GM18508 (cell line): ENCODE measurements around the gene WDFY4.

Experiments
- ATAC-seq: cut with Tn5 transposase; IDR thresholded peaks from one replicate; pipeline ENCODE4 v1.9.1; 2021; ENCODE audit warnings: moderate number of reproducible peaks; ENCODE audit not compliant: insufficient read depth, unreplicated experiment

The WDFY4 gene

DNA sequence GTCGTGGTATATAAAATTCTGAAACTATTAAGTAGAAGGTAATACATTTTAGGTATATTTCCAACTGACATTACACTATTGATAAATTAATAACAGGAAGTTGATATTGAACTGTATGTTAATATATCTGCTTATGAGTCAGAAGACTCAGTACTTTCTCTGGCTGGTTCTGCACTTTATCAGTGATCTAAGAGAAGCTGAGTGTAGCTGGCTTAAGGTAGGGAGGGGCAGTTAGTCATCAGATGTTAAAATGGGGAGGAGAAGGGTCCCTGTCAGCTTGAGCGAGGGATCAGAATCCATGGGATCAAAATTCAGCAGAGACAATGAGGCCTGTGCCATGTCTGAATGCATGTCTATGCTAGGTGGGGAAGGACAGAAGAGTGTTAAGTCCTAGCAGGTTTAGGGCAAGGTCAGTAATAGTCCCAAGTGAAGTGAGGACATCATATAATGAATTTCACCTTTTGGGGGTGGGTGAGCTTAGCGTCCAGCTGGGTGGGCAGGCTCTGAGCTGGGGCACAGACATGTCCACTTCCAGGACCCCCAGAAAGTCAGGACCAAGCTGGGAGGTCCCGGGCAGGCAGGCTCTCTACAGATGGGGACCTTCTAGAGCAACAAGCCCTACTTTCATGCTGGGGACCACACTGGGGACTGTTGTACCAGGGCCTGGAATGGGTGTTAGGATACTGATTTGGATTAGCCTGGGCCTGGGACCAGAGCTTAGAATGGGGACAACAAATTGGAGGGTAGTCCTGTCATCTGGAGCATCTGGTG lies 82.9 kb downstream of the WDFY4 start:
- no peak for ATAC-seq

DNA sequence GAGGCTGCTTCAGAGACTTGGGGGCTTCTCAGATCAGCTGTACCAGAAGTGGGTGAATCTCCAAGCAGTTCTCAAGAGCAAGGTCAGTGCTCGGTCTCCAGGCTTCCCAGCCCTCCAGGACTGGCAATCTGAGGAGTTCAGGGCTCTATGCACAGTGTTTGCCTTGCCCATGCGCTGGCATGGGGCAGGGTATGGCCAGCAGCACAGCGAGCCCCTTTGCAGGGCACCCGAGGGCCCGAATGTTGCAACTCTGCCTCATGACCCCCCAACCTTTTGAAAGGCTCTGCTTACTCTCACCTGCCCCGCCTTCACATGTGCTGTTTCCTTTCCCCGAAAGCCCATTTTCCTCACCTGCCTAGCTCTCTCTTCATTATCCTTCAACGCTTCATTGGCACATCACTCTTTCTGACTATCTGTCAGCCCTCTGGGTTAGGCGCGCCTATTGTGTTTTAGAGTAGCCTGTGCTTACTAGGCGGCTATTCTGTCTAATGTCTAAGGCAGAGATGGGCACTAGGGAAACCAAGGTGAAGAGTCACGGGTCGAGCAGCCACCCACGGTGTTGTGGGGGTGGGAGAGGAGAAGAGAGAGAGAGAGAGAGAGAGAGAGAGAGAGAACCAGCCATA lies 83.6 kb downstream of the WDFY4 start:
- no peak for ATAC-seq

DNA sequence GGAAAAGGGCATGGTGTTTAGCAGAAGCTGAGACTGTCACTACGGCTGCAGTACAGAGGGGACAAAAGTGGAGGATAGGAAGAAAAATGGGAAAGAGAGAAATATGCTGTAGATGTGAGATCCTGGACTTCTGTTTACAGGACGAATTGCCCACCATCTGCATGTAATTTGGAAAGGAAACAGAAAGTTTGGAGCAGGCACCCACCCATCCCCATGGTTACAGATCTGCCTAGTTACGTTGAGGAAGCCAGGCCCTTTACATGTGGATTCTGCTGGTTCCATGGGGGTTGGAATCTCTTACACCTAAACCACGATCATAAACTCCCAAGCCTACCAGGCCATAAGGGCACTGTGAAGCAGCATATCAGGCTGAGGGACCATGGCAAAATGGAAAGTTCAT lies 84.3 kb downstream of the WDFY4 start:
- no peak for ATAC-seq

DNA sequence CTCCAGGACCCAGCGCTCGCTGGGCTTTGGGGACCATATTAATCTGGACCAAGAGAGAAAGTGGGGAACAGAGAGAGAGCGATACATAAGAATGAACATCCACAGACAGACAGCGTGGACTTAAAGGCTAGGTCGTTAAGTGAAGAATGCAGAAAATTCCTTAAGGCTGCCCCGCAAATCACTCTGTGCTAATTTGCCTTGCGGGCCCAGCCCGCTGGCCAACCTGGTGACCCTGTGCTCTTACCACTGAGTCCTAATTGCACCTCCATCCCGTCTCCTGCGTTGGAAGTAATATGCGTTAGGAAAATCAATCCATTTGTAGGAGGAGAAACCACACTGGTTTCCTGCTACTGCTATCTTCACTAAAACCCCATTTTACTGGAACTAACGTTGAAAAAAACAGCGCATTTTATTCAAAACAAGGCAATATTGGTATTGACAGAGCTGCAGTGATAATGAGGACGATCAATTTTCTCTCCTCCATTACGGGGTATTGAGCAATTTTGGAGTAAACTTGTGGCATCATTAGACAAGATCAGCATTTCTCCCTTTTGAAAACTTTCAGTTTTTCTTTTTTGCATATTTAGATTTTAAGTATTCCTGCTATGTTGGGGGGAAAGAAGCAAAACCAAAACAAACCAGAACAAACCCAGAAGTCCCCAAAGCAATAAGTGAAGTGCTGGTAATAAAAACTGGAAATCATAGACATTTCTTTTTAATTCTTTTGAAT lies 85.2 kb downstream of the WDFY4 start:
- no peak for ATAC-seq

DNA sequence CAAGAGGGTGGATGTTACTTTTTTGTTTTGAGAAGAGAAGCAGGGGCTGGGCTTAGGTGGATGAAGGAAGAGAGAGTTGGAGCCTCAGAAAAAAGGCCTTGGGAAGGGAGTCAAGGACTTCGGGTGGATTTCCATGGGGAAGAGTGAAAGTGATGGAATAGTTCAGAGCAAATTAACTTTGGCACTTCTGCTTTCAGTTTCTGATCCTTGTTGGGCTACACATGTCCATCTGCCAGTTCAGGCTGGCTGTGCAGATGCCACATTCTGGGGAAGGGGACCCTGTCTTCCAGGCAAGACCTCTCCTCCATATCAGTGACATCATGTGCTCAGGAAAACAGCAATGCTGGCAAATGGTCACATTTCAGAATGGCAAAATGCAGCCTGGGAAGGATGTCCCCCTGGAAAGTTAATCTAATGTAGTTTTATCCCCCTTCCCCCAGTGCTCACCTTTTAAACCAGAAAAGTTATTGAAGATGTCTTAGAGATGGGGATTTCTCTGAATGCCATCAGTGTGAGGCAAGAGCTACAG lies 86.0 kb downstream of the WDFY4 start:
- no peak for ATAC-seq

DNA sequence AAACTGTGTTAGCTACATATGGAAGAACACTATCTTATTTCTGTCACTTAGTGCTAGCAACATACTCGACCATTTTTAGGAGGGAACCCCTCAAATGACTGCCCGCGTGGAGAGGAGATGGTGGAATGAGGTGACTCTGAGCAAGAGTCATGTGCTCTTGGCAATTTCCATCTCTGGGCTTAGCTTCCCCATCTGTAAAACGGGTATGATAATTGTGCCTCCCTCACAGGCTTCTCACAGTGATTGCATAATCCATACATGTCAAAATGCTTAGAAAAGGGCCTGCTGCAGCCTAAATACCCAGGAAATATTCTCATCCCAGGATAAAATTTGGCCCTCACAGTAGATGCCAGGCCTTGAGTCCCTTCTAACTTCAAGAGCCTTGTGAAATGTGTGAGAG lies 86.6 kb downstream of the WDFY4 start:
- ATAC-seq: no peak

DNA sequence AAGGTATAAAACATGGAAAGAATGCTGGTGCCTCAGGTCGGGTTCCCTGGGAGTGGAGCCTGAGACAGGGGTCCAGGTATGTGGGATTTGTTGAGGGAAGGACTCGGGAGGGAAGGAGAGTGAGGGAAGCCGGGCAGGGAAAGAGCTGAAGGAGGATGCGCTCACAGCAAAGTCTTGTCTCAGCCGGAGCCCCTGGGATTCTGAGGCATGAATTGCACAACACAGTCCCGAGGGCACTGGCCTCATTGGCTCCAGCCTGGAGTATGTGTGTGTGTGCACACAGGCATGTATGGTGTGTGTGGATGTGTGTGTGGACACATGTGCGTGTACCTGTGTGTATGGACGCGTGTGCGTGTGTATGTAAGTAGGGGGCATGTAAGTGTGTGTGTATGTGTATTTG lies 87.4 kb downstream of the WDFY4 start:
- ATAC-seq: no peak

DNA sequence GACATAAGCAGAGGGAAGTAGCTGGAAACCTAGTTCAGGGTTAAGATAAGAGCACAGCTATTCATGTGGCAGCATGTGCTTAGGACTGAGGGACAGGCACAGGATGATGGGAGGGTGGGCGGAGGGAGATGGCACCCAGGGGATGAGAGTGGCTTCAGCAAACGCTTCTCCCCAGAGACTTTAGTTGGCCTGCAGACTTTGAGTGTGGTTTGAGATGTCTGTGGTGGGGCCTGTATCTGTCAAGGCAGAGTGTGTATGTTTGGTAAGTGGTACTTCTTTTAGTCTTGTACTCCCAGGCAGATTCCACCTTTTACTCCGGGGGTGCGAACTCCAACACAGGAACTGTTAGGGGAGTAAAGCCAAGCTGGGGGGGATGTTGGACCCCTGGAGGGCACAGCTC lies 88.9 kb downstream of the WDFY4 start:
- no peak for ATAC-seq

DNA sequence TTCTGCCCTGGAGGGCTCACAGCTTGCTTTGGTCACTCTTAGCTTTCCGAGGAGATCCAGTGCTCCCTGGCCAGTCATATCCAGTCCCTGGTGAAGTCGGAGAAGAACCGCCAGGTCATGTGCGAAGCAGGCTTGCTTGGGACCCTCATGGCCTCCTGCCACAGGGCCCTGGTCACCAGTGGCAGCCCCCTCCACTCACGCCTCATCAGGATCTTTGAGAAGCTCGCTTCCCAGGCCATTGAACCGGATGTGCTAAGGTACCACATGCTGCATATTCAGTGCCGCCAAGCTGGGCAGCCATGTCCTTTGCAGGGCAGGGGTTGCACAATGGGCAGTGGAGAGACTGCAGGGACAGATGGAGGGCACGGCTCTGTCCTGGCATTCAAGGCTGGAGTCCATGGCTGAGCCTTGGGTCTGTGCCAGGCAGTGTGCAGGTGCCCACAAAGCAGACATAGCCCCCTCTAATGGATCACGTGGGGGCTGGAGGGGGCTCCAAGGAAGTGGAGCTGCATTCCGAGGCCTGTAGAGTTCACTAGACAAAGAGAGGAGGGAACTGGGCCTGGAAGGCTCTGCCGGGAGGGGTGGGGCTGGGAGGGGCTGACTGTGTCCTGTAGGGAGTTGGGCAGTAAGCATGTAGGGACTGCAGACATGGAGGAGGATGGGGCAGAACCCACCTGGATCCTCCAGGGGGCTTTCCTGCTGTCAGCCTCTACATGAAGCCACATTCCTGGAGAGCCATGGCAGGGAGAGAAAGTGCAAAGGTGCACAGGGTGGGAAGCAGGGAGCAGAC lies 89.9 kb downstream of the WDFY4 start:
- ATAC-seq: no peak

DNA sequence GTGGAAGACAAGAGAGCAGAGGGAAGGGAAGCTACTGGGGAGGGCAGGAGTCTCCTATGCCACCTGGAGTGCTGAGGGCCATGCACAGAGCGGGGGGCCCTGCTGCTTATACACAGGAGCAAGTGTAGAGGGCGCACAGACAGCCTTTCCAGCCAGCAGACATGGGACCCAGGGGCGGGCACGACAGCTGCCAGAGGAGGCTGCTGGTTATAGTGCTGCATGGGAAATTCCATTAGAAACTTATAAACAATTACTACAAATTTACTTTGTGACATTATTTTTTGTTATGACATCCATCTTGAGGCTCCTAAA lies 90.5 kb downstream of the WDFY4 start:
- no peak for ATAC-seq

DNA sequence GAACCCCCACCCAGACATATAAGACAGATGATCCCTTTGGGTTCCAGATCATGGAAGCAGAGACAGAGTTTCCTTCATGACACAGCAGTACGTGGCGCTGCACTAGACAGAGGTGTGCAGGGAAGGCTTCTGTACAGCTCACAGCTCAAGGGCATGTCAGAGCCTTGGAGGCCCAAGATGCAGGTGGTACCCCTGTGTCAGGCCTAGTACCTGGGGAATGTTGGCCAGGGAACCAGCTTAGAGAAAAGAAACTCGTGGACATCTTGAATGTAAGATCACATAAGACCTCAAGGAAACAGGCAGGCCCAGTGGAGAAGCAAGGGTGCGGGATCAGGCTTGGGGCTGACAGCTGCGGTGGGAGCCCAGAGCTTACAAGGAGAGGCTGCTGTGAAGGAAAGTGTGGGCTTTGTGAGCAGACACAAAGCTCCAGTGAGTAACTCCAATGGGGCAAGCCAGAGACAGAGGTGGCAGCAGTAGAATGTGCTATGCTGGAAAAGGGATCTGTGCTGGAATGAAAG lies 91.4 kb downstream of the WDFY4 start:
- ATAC-seq: no peak

DNA sequence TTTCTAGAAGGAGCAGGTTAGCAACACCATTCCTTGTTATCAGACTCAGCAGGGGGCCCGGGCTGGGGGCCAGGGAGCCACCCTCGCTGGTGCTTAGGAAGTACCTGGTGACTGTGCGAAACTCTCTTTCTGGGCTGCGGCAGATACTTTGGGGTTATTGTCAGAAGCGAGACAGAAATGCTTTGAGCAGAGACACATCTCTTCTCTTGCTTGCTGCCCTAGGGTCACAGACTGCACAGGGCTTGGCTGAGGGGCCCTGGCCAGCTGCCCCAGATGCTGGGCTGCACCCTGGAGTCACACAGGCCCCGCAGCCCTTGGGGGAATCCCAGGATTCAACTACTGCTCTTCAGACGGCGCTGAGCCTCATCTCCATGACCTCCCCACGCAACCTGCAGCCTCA lies 91.9 kb downstream of the WDFY4 start:
- ATAC-seq: no peak

DNA sequence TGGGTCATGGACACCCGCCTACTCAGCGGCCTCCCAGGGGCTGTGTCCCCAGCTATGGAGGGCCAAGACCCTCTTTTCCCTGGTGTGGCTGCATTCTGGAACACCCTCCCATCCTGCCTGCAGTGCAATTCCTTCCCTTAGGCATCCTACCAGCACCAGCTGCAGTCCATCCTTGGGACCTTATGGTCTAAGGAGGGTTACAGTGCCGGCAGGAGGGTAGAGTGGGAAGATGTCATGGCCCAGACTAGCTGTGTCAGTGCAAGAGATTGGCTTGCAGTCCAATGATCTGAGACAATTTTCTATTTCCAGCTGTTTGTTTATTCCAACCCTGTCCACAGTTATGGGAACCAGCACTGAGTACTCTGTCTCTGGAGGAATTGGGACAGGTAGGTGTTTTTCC lies 92.4 kb downstream of the WDFY4 start:
- ATAC-seq: no peak

DNA sequence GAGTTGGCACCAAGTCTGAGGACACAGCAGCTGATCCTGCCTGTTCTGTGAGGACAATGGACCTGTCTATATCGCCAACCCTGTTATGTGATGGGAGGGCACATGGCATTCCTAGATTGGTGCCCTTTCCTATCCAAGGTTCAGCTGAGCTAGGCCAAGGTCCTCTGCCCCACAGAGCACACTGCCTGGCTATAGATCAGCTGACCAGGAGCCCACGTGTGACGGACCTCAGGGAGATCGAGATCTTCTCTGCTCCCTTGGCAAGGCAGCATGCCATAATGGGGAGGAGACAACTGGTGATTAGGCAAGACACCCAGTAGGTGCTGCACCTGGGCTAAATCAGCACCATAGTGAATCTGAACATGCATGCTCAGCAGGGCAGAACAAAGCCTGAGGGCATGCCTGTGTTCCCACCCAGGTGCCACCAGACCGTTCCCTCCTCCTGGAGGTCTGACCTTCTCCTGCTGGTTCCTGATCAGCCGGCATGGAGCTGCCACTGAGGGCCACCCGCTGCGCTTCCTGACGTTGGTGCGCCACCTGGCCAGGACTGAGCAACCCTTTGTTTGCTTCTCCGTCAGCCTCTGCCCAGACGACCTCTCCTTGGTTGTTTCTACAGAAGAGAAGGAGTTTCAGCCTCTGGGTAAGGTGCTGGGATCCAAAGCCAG lies 93.7 kb downstream of the WDFY4 start:
- ATAC-seq: no peak

DNA sequence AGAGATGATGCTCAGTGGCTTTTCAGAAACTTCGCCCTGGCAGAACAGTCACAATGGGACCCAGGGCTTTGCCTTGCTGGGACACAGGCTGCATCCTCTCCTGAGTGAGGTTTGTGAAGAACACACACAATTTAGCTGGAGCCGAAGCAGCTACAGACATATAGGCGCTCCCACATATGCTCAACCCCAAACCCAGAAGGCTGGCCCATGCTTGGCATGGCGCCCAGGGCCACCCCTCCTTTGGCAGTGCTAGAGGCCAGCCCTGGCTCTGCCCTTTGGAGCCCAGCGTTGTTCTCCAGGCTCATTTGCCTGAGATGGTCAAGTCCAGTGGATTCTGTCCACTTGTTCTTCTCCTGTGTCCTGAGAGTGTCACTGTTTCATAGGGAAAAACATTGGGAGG lies 94.4 kb downstream of the WDFY4 start:
- ATAC-seq: no peak

DNA sequence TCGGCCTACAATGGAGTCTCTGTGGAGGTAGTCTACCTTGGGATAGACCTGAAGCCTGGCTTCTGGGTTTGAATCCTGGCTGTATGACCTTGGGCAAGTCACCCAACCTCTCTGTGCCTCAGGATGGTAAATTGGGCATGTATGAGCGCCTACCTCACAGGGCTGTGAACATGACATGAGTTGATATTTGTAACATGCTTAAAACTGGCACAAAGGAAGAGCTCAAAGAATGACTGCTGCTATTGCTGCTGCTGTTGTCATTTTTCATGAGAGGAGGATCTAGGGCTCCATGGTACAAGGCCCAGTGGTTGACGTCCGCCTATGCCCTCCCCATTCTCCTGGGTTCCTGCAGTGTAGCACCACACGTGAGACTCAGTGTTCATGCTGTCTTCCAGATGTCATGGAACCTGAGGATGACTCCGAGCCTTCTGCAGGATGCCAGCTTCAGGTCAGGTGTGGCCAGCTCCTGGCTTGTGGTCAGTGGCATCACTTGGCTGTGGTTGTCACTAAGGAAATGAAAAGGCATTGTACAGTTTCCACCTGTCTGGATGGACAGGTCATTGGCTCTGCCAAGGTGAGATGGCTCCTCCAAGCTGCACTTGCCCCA lies 95.0 kb downstream of the WDFY4 start:
- no peak for ATAC-seq

DNA sequence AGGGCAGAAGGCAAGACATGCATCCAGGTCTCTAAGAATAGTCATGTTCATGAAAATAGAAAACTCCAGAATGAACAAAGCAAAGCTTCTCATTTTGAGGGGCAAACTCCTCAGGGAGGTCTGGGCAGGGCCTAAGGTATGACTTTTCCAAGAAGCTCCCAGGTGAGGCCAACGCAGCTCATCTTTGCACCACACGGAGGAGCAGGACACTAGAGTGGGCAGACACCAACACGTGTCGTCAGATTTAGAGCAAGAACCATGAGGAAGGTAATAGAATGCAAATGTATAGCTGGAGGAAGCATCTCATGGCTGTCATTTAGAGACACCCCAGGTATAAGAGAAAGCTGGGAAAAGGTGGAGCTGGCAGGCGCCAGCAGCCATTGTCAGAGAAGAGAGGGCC lies 95.7 kb downstream of the WDFY4 start:
- no peak for ATAC-seq

DNA sequence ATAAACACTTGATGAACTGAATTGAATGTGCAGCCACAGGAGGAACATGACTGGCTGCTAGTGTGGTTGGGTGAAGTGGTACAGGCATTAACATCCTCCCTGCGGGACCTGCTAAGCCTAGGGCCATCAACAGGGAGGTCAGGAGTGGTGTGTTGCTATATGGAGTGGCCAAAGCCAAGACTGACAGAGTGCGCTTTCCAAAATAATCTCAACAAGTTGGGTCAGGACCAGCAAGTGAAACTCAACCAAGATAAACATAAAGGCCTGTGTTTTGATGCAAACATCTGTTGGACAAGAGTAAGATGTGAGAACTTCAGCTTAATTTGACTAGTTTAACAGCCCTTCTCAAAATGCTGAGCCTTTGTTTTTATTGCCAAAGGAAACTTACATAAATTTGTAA lies 97.7 kb downstream of the WDFY4 start:
- ATAC-seq: no peak

DNA sequence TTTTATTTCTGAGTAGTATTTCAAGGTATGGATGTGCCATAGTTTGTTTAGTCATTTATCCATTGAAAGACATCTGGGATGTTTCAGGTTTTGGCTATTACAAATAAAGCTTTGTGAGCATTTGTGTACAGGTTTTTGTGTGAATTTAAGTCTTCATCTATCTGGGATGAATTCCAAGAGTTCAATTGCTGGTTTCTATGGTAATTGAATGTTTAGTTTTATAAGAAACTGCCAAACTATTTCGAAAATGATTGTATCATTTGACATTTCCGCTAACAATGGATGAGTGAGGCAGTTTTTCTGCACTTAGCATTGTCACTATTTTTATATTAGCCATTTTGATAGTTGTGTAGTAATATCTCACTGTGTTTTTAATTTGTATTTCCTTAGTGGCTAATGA lies 99.4 kb downstream of the WDFY4 start:
- no peak for ATAC-seq

DNA sequence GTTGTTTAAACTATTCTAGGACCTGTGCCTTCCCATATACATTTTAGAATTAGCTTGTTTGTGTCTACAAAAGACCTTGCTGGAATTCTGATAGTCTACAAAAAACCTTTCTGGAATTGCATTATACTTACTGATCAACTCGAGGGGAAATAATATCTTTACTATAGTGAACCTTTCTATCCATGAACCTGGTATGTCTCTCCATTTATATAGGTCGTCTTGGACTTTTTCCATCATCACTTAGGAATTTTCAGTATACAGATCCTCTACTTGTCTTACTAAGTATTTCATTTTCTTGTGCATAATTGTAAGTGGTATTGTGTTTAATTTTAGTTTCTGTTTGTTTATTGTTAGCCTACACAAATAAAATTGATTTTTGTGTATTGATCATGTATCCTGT lies 101.1 kb downstream of the WDFY4 start:
- no peak for ATAC-seq
